GM12872 (cell line): ENCODE data around the gene YJEFN3.

Experiments used
- TF ChIP-seq, protein P1 (sequence below): IDR thresholded peaks from 3 replicates; pipeline ENCODE4 v1.5.1; 2011; ENCODE audit warnings: low read depth, mild to moderate bottlenecking, low read length, moderate library complexity; ENCODE audit not compliant: insufficient read depth

Gene YJEFN3

DNA sequence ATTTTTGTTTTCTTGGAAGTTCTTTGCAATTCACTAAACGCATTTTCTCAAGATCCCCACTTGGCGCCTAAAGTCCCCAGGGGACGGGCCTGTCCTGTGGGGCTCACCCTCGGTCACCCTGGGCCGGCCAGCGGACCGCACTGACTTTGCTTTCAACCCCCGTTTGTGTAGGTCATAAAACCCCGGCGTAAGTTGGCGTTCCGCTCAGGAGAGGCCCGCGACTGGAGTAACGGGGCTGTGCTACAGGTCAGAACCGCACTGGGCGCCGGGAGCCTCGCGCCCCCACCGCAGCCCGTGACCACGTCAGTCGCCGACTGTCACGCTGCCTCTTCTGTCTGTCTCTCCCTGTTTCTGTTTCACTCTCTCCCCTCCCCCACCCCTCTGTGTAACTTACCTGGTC is 26.9 kb upstream of the YJEFN3 start:
- TF ChIP-seq, protein P1, sequence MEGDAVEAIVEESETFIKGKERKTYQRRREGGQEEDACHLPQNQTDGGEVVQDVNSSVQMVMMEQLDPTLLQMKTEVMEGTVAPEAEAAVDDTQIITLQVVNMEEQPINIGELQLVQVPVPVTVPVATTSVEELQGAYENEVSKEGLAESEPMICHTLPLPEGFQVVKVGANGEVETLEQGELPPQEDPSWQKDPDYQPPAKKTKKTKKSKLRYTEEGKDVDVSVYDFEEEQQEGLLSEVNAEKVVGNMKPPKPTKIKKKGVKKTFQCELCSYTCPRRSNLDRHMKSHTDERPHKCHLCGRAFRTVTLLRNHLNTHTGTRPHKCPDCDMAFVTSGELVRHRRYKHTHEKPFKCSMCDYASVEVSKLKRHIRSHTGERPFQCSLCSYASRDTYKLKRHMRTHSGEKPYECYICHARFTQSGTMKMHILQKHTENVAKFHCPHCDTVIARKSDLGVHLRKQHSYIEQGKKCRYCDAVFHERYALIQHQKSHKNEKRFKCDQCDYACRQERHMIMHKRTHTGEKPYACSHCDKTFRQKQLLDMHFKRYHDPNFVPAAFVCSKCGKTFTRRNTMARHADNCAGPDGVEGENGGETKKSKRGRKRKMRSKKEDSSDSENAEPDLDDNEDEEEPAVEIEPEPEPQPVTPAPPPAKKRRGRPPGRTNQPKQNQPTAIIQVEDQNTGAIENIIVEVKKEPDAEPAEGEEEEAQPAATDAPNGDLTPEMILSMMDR, result no peak

DNA sequence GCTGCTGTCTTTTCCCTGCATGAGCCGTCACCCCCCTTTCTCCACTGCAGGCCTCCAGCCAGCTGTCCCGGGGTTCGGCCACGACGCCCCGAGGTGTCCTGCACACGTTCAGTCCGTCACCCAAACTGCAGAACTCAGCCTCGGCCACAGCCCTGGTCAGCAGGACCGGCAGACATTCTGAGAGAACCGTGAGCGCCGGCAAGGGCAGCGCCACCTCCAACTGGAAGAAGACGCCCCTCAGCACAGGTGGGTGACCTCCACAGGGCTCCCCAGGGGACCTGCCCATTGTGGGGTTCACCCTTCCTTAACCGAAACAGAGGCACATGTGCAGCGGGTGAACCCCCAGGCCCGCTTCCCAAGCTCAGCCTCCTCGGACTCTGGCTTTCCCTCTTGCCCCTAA is 26.4 kb upstream of the YJEFN3 start:
- TF ChIP-seq, protein P1, result no peak

DNA sequence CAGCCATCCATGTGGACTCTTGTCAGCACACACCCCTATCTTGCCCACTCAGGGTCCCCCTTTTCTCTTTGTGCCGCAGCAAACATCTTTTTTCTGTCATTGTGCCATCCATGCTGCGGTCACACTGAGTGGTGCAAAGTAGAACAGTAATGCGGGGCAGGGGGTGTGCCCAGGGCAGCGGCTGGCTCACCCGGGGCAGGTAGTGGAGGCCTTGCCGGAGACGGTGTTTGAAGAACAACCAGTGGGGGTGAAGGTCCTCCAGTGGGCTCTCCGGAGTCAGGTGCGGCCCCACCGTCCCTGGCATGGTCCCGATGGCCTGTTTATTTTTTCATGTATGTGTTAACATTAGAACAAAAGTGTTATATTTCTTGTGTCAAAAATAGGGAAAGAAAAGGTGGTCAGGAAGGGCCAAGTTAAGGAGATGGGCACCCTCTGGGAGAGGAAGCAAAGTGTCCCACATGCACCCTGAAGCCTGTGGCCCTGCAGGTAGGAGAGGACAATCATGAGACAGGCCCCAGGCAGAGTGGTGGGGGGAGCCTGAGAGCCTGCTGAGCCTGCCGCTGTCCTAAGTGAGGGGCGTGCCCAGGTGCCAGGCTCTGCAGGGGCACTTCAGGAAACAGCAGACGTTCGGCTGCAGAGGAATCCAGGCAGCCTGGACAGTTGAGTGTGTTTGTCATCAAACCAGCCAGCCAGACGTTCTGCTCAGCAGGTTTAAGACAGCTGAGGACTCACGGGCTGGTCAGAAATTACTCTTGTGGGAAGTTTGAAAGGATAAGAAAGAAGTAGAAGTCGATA is 25.7 kb upstream of the YJEFN3 start:
- TF ChIP-seq, protein P1, result no peak

DNA sequence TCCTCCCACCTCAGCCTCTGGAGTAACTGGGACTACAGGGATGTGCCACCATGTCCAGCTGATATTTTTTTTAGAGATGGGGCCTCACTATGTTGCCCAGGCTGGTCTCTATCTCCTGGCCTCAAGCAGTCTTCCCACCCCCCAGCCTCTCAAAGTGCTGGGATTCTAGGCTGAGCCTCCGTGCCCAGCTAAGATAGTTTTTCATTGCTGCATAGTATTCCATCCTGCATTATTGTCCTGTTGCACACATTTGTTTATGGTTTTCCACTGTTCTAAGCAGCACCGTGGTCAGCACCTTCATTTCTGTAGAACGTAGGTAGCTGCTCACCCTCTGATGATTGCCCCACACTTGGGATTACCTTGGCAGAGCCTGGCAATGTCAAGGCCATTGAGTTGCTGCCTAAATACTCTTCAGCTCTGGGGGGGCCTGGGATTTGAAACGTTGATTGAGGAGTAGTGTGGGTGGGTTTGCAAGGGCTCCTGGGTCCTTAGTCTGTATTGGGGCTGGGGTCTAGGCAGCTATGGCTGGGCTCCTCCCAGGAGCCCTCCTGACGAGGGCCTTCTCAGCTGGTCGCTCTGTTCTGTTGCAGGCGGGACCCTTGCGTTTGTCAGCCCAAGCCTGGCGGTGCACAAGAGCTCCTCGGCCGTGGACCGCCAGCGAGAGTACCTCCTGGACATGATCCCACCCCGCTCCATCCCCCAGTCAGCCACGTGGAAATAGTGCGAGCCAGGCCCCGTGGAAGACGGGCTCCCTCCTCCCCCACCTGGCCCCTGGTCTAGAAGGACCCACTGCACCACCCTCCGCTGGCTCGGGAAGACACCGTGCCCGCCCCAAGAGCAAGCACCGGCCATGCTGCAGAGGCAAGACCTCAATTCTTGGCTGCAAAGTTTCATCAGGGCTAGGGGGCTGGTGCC is 23.7 kb upstream of the YJEFN3 start:
- TF ChIP-seq, protein P1, result no peak

DNA sequence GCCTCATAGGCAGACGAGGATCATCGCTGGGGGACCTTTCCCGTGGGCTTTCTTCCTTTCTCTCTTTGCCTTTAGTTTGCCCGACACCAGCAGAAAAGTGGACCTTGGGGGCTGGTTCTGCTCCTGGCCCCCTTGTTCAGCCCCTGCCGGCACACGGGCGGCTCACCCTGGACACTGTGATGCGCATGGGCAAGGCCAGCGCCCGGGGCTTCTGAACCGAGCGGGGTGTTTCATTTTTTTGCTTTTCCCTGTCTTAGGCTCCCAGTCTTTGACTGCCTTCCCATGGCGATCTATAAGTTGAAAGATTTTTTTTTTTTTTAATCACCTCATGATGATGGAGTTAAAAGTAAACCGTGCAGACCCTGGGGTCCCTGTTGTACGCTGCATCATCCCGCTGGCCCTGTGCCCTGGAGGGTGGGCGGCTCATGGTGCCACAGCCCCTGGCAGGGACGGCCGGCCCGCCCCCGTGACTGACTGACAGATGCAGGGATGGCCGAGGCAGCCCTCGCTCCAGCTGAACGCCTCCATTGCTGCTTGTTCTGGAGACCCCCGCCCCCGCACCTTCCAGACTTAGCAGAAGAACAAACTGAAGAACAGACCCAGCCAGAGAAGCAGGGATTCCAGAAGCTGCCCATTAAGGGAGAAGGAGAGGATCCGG is 22.9 kb upstream of the YJEFN3 start:
- TF ChIP-seq, protein P1, result no peak

DNA sequence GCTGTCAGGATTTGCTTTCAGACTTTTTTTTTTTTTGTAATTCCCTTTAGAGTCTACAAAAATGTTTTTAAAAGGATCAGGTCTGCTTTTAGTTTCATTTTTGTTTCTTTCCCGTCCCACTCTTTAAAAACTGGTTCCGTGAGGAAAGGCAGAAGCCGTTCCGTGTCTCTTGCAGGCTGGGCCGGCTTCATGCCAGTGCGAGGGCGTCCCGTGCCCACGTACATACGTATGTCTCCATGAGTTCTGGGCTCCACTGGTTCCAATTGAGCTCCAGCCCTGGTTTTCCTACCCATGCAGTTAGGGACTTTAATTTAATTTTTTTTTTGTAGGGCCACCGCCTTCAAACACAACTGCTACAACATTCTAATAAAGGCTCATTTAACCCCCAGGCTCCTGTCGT is 22.1 kb upstream of the YJEFN3 start:
- TF ChIP-seq, protein P1, result no peak

DNA sequence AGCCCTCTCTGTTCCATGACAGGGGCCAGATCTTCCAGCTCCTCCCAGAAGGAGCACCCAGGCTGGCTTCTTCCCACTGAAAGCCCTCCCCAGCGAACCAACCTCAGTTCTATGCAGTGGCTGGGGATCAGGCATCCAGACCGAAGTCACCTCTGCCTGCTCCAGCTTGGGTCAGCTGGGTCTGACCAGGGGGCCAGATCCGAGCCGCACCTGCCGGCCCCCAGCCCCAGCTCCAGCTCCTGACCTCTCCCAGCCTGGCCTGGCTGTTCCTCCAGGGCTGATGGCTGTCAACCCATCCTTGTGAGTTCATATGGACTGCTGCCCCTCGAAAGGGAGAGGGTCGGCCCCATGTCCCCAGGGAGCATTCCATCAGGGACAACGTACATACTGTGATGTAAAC is 21.4 kb upstream of the YJEFN3 start:
- TF ChIP-seq, protein P1, result no peak
